GM21528 (cell line): ENCODE measurements around the gene ZNF460.
A peak's percentile ranks its signal among the peaks of the same experiment; 100 is the strongest.

Source experiments
- ATAC-seq: cut with Tn5 transposase; IDR thresholded peaks from one replicate; pipeline ENCODE4 v1.9.1; 2021; ENCODE audit warnings: mild to moderate bottlenecking, moderate library complexity; ENCODE audit not compliant: unreplicated experiment, low FRiP score

ZNF460 gene

DNA sequence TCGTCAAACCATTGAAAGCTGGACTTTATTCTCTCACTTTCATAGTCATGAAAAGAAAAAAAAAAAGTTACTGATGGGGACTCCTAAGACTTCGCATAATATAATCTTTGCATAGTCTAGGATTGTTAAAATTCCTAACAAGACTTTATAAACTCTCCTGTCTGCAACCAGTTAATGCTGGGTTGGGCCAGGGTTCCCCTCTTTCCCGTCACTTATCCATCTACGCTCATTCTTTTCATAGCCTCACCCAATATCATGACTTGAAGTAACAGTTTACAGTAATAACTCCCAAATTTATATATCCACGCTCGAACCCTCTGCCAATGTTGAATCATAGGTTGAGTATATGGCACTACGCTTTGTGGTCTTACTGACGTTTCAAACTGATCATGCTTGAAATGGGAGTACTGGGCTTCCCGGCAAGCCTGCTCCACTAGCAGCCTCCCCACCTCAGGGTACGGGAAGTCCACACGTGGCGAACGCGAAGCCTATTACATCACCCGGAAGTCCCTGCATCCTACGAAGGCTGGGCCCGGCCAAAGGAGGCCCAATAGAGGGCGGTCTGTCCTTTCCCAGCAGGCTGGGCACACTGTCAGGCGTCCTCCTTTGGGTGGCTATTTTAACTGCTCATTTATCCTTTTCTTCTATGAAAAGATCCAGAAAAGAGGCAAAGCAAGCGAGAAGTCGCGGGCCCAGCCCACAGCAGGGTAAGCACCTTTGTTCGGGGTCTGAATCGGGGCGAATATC is 694 bp upstream of the ZNF460 start:
- ATAC-seq: peak; percentile 72

DNA sequence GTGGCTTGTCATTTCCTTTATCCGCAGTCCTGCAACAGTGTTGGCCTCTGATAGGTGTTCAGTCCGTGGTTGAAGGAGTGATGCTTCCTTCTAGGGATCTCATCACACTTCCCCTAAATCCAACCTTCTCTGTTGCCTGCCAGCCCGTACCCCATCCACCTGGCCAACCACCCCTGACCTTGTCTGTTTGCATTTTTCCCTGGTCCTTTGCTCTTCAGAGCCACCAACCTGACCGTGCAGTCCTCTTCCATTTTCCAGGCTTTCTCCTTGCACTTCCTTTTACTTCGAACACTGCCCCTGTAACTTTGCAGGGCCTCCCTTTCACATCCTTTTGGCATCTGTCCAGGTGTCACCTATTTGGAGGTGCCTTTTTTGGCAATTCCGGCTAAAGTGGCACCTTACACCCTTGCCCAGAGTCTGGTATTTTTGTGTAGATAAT is 696 bp downstream of the ZNF460 start:
- ATAC-seq: peak; percentile 8

DNA sequence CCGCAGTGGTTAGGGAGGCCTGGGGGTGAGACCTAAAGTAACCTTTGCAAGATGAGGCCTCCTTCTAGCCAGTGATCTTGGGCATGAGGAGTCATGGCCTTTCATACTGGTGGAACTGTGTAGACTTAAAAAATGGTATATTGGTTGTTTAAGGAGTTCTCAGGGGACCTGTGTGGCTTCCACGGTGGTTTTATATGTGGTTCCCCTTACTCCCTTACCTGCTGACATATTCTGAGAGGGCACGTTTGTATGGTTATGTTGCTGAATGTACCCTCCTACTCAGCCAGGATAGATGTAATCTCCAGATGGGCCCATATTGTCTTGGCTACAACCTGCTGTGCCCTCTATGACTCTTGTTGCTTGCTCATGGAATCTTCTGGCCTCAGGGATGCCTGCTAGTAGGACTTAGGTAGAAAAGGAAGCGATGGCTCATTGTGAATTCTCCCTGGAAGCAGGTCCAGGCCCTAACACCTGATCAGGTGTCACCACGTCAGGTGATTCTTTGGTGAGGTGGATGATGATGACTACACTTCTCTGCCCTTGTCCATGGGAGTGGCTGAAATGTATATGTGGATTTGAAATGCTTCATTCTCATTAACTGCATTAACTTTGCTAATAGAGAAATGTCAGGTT is 1.8 kb downstream of the ZNF460 start:
- ATAC-seq: no peak

DNA sequence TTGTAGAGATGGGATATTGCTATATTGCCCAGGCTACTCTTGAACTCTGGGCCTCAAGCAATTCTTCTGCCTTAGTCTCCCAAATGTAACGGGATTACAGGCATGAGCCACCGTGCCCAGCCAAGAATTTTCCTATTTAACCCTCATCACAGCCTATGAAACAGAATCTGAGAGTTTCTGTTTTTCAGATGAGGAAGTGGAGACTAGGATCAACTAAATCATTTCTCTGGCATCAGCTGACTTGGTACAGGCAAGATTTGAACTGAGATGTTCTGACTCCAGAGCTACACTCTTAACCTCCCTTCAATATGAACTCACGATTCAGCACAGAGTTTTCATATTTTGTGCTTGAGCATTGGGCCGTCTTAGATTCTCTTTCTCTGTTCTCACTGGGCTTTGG is 8.1 kb downstream of the ZNF460 start:
- ATAC-seq: no peak

DNA sequence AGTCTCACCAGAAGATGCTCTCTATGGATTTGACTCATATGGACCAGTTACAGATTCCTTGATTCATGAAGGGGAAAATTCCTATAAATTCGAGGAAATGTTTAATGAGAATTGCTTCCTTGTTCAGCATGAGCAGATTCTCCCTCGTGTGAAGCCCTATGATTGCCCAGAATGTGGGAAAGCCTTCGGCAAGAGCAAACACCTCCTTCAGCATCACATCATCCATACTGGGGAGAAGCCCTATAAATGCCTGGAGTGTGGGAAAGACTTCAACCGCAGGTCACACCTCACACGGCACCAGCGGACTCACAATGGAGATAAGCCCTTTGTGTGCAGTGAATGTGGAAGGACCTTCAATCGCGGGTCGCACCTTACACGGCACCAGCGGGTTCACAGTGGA is 10.7 kb downstream of the ZNF460 start:
- no peak for ATAC-seq

DNA sequence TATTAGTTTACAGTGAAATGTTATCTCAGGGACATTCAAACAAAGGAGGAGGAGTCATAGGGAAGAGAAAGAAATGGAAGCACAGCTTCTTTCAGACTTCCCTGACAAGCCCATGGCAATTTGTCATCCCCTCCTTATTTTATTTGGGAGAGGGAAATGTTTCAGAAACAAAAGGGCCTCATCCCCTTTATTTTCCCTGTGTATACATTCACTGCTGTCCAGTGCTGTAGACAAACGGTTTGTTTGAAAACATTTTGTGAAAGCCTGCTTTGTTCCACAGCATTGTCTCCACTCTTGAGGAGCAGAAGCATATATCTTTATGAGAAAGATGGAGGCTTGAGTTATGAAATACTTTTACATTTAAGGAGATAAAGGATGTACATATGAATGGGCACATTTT is 12.3 kb downstream of the ZNF460 start:
- no peak for ATAC-seq

DNA sequence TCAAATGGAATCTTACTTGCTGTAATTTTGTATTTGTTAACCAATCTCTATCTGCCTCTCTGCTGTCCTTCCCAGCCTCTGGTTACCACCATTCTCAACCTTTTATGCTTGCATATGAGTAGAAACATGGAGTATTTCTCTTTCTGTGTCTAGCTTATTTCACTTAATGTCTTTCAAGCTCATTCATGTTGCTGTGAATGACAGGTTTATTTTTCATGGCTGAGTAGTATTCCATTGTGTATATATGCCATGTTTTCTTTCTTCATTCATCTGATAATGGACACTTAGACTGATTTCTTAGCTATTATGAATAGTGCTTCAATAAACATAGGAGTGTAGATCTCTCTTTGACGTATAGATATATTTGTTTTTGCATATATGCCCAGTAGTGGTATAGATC is 13.4 kb downstream of the ZNF460 start:
- ATAC-seq: no peak

DNA sequence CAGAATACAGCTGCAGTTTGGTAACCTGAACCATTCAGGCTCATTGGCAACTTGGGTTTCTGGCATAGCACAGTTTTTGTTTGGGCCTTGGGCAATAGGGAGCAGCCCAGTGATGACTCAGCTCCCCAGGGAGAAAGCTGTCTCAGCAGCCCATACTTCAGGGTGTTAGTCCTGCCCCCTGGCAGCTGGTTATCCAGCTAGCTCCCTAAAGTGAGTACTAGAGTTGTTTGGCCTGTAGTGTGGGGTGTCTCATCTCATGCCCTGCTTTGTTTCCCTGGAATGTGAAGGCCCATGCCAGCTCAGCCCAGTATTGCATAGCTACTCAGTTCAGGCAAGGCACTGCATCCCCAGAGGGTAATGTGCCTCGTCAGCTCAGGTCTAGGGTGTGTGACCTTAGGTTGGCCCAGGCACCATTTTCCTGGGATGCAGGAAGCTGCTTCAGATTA is 21.8 kb downstream of the ZNF460 start:
- ATAC-seq: no peak

DNA sequence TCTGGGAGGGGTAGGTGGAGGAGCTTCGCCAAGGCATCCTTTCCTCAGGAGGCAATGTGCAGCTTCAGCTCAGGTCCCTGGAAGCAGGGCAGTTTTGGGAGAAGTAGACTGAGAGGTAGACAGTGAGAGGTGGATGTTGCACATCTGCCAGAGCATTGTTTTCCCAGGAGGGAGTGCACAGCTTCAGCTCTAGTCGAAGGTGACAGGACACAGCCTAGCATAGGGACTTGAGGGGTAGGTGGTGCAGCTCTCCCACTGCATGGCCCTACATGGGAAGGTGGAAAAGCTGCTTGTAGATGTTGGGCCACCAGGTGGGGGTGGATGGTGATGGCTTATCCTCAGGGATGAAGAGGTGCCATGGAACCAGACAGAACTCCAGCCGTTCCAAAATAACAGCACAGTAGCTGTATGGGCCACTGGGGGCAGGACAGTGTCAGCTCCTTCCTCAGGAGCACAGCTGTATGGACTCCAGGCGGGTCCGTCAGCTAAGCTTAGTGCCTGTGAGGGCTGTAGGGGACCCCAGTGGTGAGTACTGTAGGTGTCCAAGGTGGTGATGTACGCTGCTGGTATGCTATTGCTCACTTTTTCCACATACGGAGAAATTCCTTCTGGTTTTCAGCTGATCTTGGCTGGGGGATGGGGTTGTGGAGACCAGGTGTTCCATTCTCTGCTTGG is 22.6 kb downstream of the ZNF460 start:
- no peak for ATAC-seq

DNA sequence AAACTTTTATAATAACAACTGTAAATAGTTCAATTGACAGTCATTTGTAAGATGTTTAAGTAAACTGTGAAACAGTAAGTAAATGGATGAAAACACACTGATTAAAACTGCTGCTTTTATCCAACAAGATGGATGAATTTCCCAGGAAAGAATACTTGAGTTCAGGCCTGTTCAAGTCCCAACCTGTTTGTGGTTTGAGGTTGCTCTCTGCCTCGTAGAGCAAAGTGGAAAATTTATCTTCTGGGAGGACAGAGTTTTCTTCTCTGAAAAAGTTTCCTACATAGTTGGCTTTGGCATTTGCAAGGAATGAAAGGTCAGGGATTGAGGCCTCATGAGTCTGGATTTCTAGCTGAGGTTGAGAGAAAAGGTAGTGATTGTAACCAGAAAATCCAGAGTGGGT is 24.8 kb downstream of the ZNF460 start:
- ATAC-seq: no peak

DNA sequence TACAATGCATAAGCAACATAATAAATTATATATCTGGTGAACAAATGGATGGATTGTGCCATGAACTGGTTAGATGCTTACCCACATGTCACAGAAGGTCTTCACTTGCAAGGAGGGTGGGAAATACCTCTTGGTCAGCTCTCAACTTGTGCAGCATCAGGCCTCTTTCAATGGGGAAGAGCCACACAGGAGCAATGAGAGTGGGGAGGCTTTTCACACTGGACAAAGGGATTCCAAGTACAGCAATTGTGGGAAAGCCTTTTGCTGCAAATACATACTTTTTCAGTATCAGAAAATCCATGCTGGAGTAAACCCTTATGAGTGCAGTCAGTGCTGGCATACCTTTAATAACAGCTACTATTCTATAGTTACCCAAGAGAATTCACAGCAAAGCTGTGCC is 28.2 kb downstream of the ZNF460 start:
- ATAC-seq: no peak

DNA sequence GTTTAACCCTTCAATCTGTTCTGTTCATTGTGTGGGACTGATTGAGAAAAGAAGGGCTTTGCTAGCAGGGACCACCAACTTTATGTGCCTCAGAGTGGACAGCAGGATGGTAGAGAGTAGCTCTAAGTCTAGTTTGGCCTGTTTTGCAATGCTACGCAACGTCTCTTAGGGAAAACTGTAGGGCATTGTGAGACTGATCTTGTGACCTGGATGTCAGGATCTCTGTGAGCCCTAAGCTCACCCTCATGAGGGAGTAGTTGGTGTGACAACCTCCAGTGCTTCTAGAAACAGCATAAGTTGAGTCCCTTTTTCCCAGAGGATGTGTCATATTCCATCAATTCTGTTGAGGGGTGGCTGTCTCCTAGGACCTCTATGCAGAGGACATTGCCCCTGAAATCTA is 30.5 kb downstream of the ZNF460 start:
- ATAC-seq: no peak

DNA sequence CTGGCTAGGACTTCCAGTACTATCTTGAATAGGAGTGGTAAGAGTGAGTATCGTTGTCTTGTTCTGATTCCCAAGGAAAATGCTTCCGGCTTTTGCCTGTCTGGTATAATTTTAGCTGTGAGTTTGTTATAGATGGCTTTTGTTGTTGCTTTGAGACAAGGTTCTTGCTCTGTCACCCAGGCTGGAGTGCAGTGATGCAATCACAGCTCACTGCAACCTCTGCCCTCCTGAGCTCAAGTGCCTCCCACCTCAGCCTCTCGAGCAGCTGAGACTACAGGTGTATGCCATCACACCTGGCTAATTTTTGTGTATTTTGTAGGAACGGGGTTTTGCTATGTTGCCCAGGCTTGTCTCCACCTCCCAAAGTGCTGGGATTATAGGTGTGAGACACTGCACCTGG is 33.9 kb downstream of the ZNF460 start:
- no peak for ATAC-seq

DNA sequence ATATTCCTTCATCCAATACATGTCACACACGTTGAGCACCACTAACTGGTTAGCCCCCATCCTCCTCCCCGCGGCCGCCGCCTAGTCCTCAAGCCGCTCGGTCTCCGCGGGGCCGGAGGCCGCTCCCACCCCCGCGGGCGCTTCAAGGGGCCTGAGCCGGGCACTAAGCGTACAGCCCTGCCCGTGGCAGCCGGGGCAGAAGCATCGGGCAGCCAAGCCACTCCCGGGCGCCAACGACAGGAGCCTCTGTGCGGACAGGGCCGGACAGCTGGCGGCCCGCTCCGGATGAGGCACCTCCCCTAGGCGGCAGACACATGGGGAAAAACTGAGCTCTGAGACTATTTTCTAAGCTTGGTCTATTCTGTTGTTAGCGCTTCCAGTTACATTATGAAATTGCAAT is 37.2 kb downstream of the ZNF460 start:
- no peak for ATAC-seq

DNA sequence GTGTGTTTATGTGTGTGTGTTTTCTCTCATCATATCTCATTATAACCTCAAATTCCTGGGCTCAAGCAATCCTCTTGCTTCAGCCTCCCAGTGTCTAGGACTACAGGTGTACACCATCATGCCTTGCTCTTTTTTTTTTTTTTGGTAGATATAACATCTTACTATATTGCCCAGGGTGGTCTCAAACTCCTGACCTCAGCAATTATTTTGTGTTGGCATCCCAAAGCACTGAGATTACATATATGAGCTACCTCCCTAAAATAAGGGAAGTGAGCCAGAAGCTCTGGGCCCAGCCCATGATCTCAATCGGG is 39.5 kb downstream of the ZNF460 start:
- peak; percentile 21 for ATAC-seq

DNA sequence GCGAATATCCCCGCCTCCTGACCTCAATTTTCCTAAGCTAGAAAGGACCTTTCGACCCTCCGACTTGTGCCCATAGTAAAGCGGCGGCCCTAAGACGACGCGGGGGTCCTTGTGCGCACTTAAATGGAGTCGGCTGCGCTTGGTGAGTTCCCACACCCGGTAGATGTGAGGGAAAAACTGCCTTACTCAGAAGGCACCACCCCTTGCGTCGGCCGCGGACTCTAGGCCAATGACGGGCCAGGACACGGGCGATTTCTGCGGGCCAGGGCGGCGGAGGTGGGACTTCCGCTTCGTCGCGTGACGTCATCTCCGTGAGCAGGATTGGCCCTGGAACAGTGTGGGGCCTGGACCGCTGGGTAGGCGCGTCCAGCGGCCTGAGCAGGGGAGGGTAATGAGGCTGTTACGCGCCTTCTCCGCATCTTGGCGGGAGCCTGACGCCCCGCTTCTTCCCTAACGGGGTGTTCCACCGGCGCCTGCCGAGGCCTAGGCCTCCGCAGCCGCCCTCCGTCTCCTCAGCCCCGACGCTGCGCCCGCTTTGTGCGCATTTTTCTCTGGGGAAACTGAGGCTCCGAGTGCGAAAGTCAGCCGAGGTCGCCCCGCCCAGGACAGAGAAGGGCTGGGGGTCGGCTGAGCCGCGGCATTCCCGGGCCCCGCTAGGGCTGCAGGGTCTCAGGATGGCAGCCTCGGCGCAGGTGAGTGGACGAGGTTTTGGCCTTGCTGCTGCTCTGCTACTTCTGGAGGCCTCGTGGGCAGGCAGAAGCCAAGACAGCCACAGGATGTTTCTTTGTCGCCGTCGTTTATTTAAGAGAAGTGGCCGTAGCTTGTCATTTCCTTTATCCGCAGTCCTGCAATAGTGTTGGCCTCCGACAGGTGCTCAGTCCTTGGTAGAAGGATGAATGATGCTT is 40.1 kb downstream of the ZNF460 start, which contains the start of gene ZNF543:
Gene ZNF543, plus strand, starts transcription at position 293 of the 905 bp plus-strand sequence. Its CDS starts 382 bp downstream, at position 675.
- peak; percentile 96 for ATAC-seq

DNA sequence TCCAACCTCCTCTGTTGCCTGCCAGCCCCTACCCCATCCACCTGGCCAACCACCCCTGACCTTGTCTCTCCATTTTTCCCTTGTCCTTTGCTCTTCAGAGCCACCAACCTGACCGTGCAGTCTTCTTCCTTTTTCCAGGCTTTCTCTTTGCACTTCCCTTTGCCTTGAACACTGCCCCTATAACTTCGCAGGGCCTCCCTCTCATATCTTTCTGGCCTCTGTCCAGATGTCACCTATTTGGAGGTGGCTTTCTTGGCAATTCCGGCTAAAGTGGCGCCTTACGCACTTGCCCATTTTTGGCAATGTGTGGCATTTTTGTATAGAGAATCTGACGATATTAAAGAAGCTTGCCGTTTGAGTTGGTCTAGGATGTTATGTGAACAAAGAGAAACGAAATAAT is 40.8 kb downstream of the ZNF460 start:
- no peak for ATAC-seq

DNA sequence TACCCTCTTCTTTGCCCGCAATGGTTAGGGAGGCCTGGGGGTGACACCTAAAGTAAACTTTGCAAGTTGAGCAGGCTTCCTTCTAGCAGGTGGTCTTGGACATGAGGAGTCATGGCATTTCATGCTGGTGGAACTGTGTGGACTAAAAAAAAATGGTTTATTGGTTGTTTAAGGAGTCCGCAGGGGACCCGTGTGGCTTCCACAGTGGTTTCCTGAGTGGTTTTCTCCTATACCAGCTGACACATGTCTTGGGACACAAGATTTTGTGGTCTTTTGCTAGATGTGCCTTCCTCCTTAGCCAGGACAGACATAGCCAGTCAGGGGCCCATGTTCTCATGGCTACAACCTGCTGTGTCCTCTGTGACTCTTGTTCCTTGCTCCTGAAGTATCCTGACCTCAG is 41.5 kb downstream of the ZNF460 start:
- ATAC-seq: no peak

DNA sequence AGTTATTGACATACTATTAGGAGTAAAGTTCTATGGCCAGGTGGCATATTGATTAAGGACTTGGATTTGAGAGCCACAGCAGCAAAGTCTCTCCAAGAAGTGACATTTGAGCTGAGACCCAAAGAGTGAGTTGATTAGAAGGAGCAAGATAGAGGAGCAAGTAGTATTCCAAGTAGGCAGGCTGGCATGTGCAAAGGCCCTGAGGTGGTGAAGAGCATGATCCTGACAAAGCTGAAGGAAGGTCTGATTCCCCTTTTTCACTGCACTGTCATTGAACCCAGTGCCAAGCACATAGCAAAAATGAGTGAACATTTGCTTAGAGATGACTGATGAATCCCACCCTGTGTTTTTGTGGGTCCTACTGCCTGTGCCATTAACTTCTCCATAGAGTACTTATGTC is 44.7 kb downstream of the ZNF460 start:
- no peak for ATAC-seq

DNA sequence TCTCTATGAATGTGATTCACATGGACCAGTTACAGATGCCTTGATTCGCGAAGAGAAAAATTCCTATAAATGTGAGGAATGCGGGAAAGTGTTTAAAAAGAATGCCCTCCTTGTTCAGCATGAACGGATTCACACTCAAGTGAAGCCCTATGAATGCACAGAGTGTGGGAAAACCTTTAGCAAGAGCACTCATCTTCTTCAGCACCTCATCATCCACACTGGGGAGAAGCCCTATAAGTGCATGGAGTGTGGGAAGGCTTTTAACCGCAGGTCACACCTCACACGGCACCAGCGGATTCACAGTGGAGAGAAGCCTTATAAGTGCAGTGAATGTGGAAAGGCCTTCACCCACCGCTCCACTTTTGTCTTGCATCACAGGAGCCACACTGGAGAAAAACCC is 47.7 kb downstream of the ZNF460 start:
- no peak for ATAC-seq

DNA sequence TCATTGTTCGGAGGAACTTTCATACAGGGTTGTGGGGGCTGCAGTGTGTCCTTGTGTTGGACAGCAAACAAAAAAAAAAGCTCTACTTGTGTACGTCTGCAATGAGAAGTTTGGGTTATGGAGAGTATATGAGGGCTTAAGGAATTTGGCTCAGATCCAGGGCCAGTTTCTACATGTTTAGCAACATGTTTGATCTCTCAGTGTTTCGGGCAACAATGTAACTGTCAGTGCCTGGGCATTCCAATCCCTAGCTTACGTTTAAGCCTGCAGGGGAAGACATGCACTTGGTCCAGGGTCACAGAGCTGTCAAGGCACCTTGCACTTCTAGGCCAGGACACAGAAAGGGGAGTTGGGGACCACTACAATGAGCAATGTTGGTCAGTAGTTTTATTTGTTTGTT is 53.9 kb downstream of the ZNF460 start:
- ATAC-seq: no peak
